Measurements from ENCODE around the gene ZNF563.

The ZNF563 gene

DNA sequence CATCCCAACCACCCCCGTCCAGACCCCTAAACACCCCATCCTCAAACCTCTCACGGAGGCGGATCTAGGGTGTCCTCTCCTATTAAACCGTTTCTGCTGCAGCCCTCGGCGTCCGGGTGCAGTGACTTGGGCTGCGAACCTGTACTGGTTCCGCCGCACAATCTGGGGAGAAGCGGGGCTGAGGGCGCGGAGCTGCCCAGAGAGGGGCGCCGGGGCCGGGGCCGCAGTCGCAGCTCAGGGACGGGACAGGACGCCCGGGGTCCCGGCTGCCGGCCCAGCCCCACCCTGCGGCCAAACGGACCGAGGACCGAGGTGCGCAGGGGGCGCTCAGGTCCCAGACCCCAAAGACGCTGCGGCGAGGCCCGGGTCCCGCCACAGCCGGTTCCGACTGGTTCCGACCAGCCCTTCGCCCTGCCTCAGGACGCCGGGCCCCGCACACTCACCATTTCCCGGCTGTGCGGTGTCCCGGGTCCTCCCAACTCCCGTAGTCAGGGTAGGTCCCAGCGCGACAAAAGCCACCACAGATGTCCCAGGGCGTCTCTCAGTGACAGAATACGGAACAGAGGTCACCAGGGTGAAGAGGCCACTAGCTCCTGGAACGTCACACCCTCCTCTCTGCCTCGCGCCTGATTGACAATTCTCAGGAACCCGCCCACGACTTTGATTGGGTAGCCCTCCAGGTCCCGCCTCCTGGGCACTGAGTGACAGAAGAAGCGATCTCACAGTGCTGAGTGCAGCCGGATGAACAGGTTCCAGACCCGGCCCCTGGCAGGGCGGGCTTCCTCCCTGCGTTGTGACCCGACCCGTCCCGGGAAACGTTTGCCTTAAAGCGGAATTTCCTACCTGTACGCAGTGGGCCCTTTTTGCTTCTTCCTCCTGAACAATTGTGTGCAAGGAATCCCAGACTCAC, 38.9 kb downstream of the ZNF563 start, which contains the start of gene ZNF44:
Gene ZNF44 (minus strand): TSS at position 635 of the 910 bp plus-strand sequence. CDS start 189 bp downstream, at position 446.
- peak; percentile 93 for DNase-seq

DNA sequence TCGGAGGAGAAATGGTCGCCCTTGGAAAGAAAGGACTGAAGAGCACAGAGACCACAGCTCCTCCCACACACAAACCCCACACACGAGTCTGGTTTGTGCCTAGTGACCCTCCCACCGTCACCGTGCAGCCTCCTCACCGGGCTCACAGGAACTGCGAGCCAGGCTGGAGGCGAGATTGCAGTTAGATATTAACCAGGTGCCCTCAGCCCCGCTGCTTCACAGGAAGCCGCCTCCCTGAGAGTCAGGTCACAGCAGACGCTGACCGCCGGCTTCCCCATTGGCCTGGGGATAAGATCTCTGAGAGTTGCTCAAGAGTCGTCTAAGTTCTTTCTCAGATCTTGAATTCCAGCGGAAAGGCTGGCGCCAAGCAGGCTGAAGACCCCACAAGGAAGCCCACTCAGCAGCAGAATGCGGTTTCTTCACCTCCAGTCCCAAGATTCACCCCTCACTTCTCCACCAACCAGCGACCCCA, 39.6 kb downstream of the ZNF563 start:
- DNase-seq: no peak

DNA sequence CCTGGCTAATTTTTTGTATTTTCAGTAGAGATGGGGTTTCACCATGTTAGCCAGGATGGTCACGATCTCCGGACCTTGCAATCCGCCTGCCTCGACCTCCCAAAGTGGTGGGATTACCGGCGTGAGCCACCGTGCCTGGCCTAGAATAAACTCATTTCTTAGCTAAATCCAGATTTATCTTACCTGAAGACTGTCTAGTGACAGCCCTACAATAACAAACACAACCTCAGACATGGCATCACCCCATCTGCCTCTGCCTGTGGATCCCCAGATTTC, 43.7 kb downstream of the ZNF563 start:
- no peak for DNase-seq

DNA sequence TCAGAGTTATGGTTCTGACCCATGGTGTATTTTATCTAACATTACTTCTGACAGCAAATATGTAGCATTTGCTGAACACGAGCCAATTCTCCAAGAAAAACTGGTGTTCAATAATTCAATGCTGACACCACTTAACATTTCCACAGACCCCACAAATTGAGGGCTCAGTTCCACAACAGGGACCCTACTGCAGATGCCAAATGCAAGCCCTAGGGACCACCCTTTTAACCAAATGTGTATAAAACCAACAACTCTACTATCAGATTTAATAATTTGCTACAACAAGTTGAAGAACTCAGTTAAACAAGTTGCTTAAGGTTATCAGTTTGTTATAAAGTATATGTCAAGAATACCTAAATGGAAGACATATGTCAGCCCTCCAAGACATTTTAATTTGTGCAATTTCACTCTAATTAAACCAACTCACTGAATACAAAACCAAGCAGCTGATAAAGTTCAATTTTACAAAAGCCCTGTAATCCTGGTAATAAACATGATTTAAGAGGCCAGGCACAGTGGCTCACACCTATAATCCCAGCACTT, 45.4 kb downstream of the ZNF563 start:
- no peak for DNase-seq

DNA sequence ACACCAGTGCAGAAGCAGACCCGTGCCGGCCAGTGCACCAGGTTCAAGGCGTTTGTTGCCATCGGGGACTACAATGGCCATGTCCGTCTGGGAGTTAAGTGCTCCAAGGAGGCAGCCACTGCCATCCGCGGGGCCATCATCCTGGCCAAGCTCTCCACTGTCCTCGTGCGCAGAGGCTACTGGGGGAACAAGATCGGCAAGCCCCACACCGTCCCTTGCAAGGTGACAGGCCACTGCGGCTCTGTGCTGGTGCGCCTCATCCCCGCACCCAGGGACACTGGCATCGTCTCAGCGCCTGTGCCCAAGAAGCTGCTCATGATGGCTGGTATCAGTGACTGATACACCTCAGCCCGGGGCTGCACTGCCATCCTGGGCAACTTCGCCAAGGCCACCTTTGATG, 48.8 kb downstream of the ZNF563 start:
- DNase-seq: no peak

DNA sequence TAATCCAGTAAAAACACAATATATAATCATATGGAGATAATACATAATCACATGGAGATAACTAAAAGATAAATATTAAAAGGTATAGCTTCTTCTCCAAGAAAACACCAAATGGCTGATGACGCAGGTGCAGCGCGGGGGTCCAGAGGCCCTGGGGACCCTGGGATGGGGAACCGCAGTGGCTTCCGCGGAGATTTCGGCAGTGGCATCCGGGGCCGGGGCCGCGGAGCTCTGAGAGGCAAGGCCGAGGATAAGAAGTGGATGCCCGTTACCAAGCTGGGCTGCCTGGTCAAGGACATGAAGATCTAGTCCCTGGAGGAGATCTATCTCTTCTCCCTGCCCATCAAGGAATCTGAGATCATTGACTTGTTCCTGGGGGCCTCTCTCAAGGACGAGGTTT, 49.2 kb downstream of the ZNF563 start:
- DNase-seq: no peak

DNA sequence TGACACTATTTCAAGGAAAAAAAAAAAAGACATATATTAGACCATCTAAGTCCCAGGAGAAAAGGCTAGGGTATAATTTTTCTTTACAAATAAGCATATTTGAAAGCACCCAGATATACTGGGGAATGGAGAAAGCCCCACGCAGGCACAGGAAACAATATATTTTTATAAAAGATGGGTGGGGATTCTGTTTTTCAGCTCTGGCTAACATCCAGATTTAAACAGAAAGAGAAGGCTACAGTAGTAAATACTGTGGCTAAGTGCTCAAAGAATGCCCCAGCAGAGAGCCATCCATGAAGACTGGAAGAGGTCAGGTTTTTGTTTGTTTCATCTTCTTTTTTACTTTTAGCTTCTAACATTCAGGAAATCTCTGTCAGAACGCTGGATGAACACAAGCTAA, 54.7 kb downstream of the ZNF563 start:
- no peak for DNase-seq

DNA sequence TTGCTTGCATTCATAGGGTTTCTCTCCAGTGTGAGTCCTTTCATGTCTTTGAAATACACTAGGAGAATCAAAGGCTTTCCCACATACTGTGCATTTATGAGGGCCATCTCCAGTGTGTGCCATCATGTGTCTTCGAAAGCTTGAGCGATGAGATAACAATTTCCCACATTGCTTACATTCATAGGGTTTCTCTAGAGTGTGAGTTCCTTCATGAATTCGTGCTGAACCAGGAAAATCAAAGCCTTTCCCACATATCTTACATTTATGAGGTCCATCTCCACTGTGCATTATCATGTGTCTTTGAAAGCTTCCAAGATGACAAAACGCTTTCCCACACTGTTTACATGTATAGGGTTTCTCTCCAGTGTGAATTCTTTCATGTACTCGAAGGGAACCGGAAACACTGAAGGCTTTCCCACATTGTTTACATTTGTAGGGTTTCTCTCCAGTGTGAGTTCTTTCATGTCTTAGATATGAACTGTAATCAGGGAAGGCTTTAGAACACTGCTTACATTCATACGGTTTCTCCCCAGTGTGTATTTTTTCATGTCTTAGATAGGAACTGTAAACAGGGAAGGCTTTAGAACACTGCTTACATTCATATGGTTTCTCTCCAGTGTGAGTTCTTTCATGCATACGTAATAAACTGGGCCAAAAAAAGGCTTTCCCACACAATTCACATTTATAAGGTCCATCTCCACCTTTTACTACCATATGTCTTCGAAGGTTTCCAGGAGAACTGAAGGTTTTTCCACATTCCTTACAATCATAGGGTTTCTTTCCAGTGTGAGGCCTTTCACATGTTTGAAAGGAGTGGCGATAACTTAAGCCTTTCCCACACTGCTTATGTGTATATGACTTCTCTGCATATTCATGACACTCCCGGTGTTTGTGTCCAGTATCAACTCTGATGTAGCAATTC, 60.2 kb downstream of the ZNF563 start:
- no peak for DNase-seq

DNA sequence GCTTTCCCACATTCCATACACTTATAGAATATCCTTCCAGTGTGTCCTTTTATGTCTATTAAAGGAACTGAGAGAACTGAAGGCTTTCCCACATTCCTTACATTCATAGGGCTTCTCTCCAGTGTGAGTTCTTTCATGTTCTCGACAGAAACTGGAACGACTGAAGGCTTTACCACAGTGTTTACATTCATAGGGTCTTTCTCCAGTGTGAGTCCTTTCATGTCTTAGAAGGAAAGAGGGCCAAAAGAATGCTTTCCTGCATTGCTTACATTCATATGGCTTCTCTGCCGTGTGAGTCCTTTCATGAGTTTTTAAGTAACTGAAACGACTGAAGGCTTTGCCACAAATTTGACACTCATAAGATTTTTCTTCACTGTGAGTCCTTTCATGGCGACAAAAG, 61.0 kb downstream of the ZNF563 start:
- DNase-seq: no peak

DNA sequence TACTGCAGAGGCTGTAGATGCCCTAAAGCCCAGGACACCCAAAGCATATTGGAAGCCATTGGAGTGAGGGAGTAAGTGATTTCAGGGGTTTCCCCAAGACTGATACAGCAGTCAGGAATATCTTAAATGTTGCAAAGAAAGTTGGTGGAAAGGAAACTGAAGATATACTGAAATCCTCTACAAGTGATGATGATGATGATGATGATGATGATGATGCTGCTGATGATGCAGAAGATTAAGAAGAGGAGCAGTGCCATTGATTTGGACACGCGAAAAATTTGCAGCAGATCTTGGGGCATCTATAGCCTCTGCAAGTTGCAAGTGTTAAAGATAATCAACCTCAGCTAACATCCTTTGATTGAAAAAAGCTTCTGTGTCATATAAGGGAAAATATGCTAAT, 62.6 kb downstream of the ZNF563 start:
- DNase-seq: no peak

Measured in NCI-H1092 (cell line).